CD4-positive, alpha-beta T cell treated with Interleukin-15 for 1 hour (primary cell): ENCODE measurements around the gene RASGRF2.

ENCODE experiments used
- DNase-seq: peaks from one replicate; pipeline ENCODE4 v3.0.0-alpha.2; 2020

Gene RASGRF2, protein sequence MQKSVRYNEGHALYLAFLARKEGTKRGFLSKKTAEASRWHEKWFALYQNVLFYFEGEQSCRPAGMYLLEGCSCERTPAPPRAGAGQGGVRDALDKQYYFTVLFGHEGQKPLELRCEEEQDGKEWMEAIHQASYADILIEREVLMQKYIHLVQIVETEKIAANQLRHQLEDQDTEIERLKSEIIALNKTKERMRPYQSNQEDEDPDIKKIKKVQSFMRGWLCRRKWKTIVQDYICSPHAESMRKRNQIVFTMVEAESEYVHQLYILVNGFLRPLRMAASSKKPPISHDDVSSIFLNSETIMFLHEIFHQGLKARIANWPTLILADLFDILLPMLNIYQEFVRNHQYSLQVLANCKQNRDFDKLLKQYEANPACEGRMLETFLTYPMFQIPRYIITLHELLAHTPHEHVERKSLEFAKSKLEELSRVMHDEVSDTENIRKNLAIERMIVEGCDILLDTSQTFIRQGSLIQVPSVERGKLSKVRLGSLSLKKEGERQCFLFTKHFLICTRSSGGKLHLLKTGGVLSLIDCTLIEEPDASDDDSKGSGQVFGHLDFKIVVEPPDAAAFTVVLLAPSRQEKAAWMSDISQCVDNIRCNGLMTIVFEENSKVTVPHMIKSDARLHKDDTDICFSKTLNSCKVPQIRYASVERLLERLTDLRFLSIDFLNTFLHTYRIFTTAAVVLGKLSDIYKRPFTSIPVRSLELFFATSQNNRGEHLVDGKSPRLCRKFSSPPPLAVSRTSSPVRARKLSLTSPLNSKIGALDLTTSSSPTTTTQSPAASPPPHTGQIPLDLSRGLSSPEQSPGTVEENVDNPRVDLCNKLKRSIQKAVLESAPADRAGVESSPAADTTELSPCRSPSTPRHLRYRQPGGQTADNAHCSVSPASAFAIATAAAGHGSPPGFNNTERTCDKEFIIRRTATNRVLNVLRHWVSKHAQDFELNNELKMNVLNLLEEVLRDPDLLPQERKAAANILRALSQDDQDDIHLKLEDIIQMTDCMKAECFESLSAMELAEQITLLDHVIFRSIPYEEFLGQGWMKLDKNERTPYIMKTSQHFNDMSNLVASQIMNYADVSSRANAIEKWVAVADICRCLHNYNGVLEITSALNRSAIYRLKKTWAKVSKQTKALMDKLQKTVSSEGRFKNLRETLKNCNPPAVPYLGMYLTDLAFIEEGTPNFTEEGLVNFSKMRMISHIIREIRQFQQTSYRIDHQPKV (N-terminal part only)

GRCh38 chr5:80959768-80960442, at the start of gene RASGRF2:
TSS of gene RASGRF2 (plus strand) at chr5:80960363. CDS start at chr5:80960739, 376 bp downstream.
- DNase-seq: no peak

- DNase-seq: no peak
Observed at GRCh38 chr5:80912479-80912878, 47.7 kb upstream of the RASGRF2 start.

DNA sequence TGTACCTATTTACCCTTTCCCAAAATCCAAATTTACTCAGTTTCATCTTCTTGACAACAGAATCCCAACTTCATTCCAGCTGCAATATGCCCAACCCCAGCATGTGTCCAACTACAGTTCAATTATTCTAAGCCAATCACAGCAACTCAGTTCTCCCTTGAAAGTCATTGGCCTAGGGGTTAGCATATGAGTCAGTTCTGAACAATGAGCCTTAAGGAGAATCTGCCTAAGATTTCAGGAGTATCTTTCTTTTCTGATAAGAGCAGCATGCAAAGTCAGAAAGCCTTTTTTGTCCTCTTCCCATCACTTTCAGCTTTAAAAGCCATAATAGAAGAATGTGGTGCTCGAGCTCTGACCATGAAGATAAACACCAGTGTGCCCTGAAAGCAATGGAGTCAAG, 44.4 kb upstream of the RASGRF2 start:
- no peak for DNase-seq

DNA sequence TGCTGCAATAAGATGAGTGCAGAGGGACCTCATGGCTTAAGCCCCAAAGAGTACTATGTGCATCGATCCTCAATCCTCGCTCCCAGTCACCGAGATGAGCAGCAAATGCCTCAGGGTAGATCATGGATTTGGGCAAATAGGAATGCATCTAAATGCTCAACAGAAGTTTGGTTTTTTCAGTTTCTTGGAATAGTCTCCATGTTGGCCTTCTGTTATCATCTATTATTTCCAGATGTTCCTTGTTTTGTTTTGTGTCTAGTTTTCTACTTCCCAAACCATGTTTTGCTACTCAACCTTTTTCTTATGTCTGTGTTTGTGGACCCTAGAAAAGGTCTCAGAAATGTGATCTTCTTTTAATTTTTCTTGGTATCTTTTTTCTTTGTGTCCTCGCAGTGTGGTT, 43.5 kb upstream of the RASGRF2 start:
- DNase-seq: no peak

GRCh38 chr5:80917631-80918030, 42.5 kb upstream of the RASGRF2 start:
- no peak for DNase-seq

DNA sequence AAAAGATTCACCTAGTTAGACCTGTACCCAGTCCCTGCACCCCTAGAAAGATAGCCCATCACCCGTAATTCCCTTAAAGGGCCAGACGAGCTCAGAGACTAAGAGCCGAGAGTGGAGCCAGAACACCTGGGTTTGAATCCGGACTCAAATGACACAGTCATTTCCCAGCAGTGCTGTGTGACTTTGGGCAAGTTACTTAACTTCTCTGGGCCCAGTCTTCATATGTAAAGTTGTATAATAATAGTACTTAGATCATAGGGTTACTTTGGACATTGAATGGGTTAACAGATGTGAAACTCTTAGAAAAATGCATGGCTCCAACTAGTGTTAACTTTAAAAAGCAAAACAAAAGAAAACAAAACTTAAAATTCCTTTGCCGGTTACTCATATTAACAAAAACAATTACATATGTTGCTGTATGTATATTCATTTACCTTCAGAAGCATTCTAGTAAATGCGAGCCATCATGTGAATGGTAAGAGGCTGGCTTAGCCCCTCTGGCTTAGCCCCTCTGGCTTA, 40.4 kb upstream of the RASGRF2 start:
- no peak for DNase-seq

- DNase-seq: no peak
Observed at GRCh38 chr5:80920333-80920732, 39.8 kb upstream of the RASGRF2 start.

GRCh38 chr5:80921026-80921425, 39.1 kb upstream of the RASGRF2 start:
- no peak for DNase-seq

DNA sequence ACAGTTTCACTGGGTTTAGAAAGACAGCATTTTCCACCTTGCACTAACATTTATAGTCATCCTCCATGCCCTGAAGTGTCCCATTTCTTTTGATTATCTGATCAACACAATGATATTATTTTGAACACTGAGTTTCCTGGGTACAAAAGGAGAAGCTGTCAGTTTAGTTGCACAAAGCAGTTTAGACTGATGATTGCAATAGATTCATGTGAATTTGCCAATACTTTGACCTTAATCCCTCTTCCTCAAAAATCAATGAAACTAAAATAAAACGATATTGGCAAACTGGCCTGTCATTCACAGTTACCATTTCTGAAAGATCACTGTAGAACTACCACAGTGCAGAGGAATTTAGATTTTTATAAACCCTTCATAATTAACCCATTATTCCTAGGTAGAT, 34.2 kb upstream of the RASGRF2 start:
- no peak for DNase-seq

- DNase-seq: no peak
Observed at GRCh38 chr5:80926536-80926935, 33.6 kb upstream of the RASGRF2 start.

GRCh38 chr5:80926979-80927656, 33.0 kb upstream of the RASGRF2 start:
- DNase-seq: no peak

DNA sequence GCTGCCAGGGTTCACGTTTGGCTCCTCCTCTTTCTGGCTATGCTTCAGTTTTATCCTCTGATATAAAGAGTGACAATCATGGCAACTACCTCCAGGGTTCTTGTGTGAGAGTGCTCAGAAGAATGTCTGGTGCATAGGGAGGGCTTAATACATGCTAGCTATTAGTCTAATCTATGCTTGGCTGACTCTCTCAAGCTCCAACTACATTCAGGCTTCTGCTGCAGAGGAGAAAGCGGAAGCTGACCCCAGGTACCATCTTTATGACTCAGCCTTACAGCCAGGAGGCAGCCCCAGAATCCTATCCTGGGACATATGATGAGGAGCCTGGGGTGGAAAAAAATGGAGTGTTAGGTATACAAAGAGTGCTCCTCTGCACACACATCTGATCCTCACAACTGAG, 32.1 kb upstream of the RASGRF2 start:
- no peak for DNase-seq

- no peak for DNase-seq
Observed at GRCh38 chr5:80930940-80931339, 29.2 kb upstream of the RASGRF2 start.

DNA sequence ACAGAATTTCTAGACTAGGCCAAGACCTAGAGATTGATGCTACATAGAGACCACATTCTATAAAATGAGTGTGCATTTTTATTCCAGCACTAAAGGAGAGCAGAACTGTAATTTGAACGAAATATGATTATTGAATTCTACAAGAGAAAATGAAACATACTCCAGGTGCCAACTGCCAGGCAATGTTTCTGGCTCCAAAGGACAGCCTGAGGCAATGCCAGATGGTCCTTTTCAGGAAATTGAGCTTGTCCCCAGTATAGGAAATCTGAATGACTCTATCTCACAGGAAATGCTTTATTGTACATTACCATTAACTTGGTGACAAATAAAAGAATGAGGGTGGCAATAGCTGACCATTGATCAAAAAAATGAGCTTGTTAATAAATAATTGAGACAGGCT, 28.8 kb upstream of the RASGRF2 start:
- no peak for DNase-seq

DNA sequence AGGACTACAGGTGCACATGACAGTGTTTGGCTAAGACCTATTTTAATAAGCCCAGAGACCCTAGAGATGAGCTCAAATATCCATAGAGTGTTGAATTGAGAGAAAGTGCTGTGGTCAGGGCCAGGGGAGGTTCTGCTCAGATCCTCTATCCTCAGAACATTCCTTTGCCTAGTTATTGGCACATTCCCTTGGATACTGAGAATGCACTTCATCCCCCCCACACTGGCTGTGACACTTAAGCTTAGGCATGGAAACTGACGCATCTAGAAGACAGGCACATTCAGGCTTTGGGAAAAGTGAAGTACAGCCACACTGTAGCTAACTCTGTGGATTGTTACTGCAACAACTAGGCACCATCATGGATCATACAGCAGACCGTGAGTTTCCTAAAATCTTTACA, 27.1 kb upstream of the RASGRF2 start:
- DNase-seq: no peak

- DNase-seq: no peak
Observed at GRCh38 chr5:80934751-80935150, 25.4 kb upstream of the RASGRF2 start.

DNA sequence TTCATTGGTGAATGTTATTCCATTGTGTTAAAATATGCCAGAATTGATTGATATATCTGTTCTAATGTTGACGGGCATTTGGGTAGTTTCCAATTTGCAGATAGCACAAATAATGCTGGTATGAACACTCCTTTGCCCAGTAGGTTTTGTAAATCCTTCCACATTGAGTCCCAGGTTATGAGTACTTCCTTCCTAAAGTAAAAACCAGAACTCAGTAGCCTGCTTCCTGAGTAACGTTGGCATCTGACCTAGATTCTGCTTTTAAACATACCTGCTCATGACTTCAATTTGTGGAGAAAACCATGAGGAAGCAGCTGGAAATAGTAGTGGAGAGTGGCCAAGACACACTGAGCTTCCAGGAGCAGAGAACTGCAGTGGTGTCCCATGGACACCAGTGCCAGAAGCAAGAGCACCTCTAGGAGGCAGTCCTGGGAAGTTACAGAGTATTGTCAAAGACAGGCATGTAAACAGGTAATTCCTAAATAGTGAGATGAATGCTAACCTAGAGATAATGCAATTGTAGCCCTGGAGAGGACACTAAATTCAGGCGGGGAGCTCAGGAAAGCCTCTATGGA, 24.3 kb upstream of the RASGRF2 start:
- no peak for DNase-seq

- no peak for DNase-seq
Observed at GRCh38 chr5:80936881-80937280, 23.3 kb upstream of the RASGRF2 start.

DNA sequence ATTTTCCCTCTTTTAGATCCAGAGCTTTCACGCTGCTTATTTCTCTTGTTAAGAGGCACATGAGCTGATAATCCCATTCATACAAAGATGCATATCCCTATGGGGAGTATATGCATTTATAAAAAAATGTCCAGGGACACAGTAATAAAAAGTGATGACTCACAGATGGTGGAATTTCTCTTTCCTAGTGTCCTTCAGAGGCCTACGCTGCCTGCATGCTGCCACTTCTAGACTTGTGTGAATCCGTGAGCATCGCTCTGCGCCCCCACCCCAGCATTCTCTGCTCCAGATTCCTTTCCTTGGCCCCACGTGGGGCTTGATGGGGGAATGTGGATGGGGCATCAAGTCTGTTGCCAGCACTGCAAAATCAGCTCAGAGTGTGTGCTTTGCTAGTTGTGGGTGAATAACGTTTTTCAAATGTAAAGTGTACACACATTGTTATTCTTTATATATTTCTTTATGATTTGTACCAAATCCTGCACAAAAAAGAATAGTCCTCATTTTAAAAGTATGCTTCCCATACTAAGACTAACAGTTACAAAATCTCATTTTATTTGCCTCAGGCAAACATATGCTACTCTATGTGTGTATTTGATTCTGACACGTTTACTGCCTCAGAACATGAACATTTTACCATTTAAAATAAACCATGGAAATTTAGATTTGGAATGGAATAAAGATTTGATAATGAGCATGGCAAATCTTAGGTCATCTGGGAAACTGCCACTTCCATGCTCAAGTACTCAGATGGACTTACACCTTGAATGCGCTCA, 22.4 kb upstream of the RASGRF2 start:
- no peak for DNase-seq

DNA sequence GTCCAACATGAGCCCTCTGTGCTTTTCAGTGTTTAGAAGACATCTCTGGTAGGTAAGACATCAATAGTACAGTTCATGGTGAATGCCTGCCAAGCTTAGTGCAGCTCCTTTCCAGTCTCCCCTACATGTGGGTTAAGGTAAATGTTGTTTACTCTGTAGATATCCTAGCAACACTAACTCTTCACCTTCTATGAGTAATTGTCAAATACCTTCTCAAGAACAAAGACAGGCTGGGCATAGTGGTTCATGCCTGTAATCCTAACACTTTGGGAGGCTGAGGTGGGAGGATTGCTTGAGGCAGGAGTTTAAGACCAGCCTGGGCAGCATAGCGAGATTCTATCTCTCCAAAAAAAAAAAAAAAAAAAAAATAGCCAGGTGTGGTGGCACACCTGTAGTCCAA, 18.7 kb upstream of the RASGRF2 start:
- DNase-seq: no peak

- no peak for DNase-seq
Observed at GRCh38 chr5:80951366-80951765, 8.8 kb upstream of the RASGRF2 start.
